Femur (tissue), 1 donor: ENCODE measurements around the gene KLF3.
"Not testable (repeated sequence)": the region's sequence is repeated elsewhere in the genome, so short reads cannot be mapped to it uniquely, and the experiment has no call there.

Source experiments
- DNase-seq: peaks from one replicate; pipeline ENCODE4 v3.0.0-alpha.2; 2017

The KLF3 gene

GRCh38 chr4:38663801-38664705 lies at the start of gene KLF3:
Gene KLF3, plus strand, starts transcription at chr4:38664199. Its CDS starts 16,427 bp downstream, at chr4:38680626.
- DNase-seq = peak; percentile 97

GRCh38 chr4:38614231-38614630 lies 49.8 kb upstream of the KLF3 start:
- DNase-seq = no peak

DNA sequence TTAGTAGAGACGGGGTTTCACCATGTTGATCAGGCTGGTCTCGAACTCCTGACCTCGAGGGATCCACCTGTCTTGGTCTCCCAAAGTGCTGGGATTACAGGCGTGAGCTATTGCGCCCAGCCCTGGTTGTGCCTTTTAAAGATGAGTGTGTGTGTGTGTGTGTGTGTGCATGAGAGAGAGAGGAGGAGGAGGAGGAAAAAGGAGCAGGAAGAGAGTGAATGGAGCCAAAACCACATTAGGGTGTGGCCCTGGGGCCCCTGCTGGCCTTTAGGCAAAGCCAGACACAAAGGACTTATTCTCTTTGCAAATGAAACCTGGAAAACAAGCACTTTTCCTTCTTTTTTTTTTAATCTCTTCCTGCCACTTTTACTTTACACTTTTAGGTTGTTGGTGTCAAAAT lies 48.2 kb upstream of the KLF3 start:
- DNase-seq = no peak

DNA sequence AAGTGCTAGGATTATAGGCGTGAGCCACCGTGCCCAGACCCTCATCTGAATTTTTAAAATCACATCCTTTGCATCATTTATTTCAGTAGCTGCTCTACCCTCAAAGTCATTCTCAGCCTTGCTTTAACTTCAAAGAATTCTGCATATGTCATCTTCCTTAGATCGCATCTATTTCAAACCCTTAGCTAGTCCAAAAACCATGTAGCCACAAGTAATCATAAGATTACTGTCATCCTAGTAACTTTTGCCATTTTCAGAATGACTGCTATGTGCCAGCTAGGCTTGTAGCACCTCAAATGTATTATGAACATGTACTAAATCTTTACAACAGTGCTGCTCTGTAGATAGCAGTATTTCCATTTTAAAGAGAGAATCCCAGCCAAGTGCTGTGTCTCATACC lies 45.5 kb upstream of the KLF3 start:
- no peak for DNase-seq

- no peak for DNase-seq
Measured at GRCh38 chr4:38619316-38619715, 44.7 kb upstream of the KLF3 start.

DNA sequence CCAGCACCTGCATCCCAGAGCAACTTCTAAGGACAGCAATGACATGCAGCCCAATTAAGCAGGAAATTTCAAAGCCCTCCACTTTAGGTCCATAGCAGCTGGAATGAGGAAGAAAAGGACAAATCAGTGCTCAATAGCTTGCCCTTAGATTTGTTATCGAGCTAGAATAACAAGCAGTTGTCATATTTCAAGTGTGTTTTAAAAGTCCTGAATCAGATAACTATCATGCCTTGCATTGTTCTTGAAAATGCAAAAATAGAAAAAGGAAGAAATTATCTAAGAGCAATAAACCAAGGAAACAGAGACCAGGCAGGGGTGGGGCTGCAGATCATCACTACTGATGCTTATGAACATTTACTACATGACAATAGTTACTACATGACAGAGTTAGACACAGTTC lies 43.9 kb upstream of the KLF3 start:
- no peak for DNase-seq

- DNase-seq = no peak
Measured at GRCh38 chr4:38620527-38621027, 43.4 kb upstream of the KLF3 start.

DNA sequence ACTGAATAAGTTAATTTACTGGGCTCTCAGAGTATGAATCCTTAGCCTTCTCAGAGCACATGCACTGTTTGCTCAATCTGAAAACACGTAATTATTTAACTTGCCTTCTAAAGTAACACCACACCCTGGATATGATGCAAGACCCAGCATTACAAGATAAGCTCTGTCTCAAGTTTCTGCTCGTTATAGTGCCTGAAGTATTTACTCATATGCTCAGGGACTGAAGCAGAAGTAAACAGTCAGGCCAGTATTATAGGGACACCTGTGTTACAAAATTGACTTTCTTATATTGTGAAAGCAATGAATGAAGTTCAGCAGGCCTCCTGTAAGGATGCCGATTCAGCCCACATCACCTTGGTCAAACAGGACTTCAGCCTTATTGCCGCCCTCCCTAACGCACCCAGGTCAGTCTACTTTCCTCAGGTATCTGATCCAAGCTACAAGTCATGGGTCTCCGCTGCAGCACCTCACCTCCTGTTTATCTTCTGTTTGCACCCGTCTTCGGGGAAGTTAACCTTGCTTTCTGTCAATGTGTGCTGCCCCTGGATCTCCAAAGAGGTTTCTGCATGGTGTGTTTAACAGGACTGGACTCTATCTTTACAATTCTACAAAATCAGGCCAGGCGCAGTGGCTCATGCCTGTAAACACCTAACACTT lies 42.8 kb upstream of the KLF3 start:
- DNase-seq = no peak

DNA sequence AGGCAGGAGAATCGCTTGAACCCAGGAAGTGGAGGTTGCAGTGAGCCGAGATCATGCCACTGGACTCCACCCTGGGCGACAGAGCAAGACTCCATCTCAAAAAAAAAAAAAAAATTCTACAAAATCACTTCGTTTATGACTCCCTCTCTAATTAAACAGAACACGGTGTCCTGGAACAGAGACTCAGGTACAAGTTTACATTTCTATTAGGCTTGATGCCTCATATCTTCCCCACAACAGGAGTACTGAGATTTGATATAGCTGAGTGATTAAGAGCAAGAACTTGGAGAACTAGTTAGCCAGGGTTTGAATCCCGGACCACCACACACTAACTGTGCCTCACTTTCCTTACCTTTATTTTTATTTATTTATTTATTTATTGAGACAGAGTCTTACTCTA lies 42.2 kb upstream of the KLF3 start:
- DNase-seq = no peak

DNA sequence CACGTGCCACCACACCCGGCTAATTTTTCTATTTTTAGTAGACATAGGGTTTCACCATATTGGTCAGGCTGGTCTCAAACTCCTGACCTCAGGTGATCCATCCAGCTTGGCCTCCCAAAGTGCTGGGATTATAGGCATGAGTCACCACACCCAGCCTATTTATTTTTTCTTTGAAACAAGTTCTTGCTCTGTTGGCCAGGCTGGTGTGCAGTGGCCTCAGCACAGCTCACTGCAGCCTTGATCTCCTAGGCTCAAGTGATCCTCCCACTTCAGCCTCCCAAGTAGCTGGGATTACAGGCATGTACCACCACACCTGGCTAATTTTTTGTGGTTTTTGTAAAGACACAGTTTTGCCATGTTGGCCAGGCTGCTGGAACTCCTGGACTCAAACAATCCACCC lies 41.7 kb upstream of the KLF3 start:
- not testable (repeated sequence) for DNase-seq

- DNase-seq = no peak
Measured at GRCh38 chr4:38623260-38623659, 40.7 kb upstream of the KLF3 start.

DNA sequence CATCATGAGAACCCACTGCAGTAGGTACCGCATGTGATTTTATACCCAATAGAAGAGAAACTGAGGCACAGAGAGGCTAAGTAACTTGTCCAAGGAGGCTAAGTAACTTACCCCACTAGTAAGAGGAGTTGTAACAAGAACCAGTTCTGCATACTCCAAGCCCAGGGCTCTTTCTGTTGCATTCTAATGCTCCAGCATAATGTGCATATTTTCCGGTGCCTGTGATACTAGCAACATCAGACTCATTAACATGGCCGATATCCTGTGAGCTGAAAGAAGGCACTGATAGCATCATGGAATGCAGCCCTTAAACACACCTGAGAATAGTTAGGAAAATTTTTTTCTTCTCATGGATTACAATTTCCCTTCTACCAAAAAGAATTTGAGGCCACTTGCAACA lies 39.7 kb upstream of the KLF3 start:
- DNase-seq = no peak

GRCh38 chr4:38625508-38625907 lies 38.5 kb upstream of the KLF3 start:
- DNase-seq = no peak

DNA sequence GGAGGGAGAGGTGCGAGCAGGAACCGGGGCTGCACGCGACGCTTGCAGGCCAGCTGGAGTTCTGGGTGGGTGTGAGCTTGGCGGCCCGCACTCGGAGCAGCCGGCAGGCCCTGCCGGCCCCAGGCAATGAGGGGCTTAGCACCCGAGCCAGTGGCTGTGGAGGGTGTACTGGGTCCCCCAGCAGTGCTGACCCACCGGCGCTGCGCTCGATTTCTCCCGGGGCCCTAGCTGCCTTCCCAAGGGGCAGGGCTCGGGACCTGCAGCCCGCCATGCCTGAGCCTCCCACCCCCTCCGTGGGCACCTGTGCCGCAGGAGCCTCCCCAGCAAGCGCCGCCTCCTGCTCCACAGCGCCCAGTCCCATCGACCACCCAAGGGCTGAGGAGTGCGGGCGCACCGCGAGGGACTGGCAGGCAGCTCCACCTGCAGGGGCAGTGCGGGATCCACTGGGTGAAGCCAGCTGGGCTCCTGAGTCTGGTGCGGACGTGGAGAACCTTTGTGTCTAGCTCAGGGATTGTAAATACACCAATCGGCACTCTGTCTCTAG lies 37.0 kb upstream of the KLF3 start:
- DNase-seq = not testable (repeated sequence)

- DNase-seq = no peak
Measured at GRCh38 chr4:38630519-38630918, 33.5 kb upstream of the KLF3 start.

GRCh38 chr4:38634047-38634759 lies 29.8 kb upstream of the KLF3 start:
- DNase-seq = no peak

GRCh38 chr4:38639242-38639641 lies 24.8 kb upstream of the KLF3 start:
- DNase-seq = no peak

DNA sequence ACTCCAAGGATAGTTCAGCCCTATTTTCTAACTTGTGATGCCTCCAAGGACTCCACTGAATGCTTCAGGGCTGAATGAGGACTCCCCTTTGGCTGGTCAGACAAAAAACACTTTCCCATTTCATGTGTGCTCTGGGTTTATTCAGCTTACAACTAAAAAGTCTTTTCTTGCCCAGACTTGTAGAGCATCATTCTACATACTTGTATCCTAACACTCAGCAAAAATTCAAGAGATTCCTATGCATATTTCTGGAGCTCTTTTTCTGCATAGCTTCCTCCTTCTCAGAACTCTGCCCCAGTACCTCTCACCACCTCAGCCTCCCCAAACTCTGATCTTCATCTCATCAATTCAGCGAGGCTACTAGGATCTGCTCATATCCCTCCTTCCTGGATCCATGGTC lies 22.2 kb upstream of the KLF3 start:
- no peak for DNase-seq

- no peak for DNase-seq
Measured at GRCh38 chr4:38644201-38644600, 19.8 kb upstream of the KLF3 start.

DNA sequence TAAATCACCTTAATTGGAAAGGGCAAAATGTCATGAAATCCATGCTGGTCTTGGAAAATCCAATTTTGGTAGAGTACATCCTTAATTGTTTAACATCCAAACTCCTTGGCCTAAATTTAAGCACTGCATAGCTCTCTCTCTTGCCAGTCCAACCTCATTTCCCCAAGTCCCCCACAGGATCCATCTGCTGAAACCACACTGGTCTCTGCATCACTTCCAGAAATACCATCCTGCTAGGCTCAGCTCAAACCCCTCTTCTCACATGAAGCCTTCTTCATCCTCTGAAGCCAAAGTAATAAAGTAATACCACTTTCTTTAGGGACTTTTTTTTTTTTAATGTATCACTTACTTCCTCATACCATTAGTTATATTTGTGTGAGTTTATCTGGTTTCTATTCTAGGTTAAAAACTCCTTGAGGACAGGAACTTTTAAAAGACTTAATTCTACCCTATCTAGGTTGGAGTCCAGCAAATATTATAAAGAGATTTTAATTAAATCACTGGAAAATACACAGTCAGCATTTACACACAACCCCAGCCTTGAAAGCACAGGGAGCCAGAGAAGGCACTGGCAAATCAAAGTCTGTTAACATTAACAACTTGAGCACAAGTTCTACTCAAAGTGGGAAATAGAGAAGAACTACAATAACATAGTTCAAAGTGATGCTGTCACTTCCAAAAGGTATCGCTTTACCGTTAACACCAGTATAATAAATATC lies 16.7 kb upstream of the KLF3 start:
- DNase-seq = peak; percentile 26

DNA sequence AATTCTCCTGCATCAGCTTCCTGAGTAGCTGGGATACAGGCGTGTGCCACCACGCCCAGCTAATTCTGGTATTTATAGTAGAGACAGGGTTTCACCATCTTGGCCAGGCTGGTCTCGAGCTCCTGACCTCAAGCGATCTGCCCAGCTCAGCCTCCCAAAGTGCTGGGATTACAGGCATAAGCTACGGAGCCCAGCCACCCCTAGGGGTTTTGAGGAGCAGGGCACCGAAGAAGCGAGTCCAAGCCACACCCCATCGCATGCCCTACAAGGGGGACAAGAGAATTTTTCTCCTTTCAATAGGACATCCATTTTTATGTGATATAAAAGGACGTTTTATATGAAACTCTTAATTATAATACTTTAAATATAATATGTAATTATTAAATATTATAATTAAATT lies 13.9 kb upstream of the KLF3 start:
- no peak for DNase-seq

- peak; percentile 28 for DNase-seq
Measured at GRCh38 chr4:38654273-38654672, 9.7 kb upstream of the KLF3 start.

DNA sequence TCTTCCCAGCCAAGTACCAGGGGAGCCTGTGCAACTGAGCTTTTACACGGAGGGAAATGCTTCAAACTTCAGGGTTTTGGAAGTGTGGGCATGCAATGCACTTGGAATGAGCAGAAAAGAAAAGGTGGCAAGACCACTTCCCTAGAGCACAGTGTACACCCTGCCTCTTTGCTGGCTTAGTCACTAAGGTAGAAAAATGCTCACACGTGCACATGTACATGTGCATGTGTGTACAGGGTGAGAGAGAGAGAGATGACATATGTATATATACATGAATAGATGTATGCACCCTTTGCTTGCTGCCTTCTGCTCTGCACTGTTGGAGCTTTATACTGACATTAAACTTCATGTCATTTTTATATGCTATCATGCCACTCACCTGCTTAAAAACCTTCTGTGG lies 7.9 kb upstream of the KLF3 start:
- DNase-seq = no peak
